ENCODE results near the gene TINCR. TPM values are rescaled to one million over a fixed set of nuclear protein-coding genes. Genes with fewer than 3 reads are reported as not detected.

Gene TINCR
- total and polyA plus RNA-seq, 2 donors, result 0.19 to 0.71 TPM

DNA sequence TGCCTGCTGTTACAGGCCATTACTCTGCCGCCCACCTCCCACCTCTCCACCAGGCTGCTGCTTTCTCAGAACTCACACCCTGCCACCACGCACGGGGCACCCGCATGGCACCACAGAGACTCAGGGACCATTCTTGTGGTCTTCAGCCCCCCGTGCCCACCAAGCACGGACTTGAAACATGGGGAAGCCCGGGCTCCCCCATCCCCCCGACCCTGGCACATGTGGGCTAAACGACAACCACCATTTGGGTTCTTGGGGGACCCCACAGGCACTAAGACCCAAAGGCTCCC lies 23.1 kb upstream of the TINCR start:
- no peaks in the 10 kb centered on the region for H3K27me3 ChIP-seq (ENCODE audit: control insufficient read depth in 2 of 2, insufficient read depth in 1 of 2, low read length in 1 of 2)
- peaks cover 0 to 2% of the 10 kb centered on the region in 2 donors for H3K9me3 ChIP-seq (ENCODE audit: control insufficient read depth in 2 of 2, insufficient read depth in 1 of 2, low read length in 1 of 2)
- H3K27ac ChIP-seq (ENCODE audit: low read depth in 1 of 2, low read length in 1 of 2), result no peak overlapping the region
- no peak overlapping the region for H3K4me3 ChIP-seq (ENCODE audit: low read length in 2 of 2)
- WGBS, result 99% methylated on average over 9 of the region's 9 CpGs
- peaks cover 86 to 92% of the 10 kb centered on the region in 2 donors for H3K36me3 ChIP-seq (ENCODE audit: control insufficient read depth in 2 of 2, insufficient read depth in 2 of 2, low read length in 1 of 2)
- DNase-seq (ENCODE audit: low read depth in 6 of 9, low spot score in 9 of 9), result no peak
- peaks cover 9 to 26% of the 10 kb centered on the region in 2 donors for H3K4me1 ChIP-seq (ENCODE audit: control insufficient read depth in 2 of 2, insufficient read depth in 2 of 2, low read length in 2 of 2)

DNA sequence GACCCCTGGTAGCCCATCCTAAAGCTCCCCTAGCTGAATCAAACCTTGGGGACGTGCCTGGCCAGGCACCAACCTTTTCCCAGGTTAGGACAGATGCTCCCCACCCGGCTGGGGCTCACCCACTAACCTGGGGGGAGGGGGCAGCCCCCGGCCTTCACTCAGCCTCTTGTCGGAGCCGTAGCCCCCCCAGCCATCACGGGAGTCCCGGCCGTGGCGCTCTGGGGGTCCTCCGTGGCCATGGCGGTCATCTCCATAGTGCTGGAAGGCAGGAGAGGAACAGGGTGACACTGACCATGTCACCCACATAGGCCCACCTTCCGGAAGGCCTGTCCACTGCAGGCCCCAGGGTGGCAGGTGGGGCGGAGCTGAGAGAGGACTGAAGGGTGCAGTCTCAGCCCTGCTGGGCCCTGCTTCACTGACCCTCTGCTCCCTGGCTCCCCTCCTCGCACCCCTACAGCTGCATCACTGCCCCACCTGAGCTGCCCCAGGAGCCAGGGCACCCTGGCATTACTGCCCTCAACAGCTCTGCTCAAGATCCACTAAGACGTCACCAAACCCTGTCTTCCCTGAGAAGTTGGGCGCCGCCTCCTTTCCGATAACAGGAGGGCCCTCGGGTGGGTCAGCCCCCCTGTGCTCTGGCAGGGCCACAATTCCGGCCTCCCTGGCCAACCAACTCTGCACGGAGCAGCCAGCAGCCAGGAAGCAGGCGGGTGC lies 22.6 kb upstream of the TINCR start:
- H3K4me1 ChIP-seq (ENCODE audit: control insufficient read depth in 2 of 2, insufficient read depth in 2 of 2, low read length in 2 of 2), result peaks cover 13 to 26% of the 10 kb centered on the region in 2 donors
- WGBS, result 98% methylated on average over 22 of the region's 22 CpGs
- peaks cover 0 to 2% of the 10 kb centered on the region in 2 donors for H3K9me3 ChIP-seq (ENCODE audit: control insufficient read depth in 2 of 2, insufficient read depth in 1 of 2, low read length in 1 of 2)
- H3K27me3 ChIP-seq (ENCODE audit: control insufficient read depth in 2 of 2, insufficient read depth in 1 of 2, low read length in 1 of 2), result no peaks in the 10 kb centered on the region
- H3K4me3 ChIP-seq (ENCODE audit: low read length in 2 of 2), result no peak overlapping the region
- peaks cover 81 to 87% of the 10 kb centered on the region in 2 donors for H3K36me3 ChIP-seq (ENCODE audit: control insufficient read depth in 2 of 2, insufficient read depth in 2 of 2, low read length in 1 of 2)
- no peak overlapping the region for H3K27ac ChIP-seq (ENCODE audit: low read depth in 1 of 2, low read length in 1 of 2)
- DNase-seq (ENCODE audit: low read depth in 6 of 9, low spot score in 9 of 9), result no peak

DNA sequence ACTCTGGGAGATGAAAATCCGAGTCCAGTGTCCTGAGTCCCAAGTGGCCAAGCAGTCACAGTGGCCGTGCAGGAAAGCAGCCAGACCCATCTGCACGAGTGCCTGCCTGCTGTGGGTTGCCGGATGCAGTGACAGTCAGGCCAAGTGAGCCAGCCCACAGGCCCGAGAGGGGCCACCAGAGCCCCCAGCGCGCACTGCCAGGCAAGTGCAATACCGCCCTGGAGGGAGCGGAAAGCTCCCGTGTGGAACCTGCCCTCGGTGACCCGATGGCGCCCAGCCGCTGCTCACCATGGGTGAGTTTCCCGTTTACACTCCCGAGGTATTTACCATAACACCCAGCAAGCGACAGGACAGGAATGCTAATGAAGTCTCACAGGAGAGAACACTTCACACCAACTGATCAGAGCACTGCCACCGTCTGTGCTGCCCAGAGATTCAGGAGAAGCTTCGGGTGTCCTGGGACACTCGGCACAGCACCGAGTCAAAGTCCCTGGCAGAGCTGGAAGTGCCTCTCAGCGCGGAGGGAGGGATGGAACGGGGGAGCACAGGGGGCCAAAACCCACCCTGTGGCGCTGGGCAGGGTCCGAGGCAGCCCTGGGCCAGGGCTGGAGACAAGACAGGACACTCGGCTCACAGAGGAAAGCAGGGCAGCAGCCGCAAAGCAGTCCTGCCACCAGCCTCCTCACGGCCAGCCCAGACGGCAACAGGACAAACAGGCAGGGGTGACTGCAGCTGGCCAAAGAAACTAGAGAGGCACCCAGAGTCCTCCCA lies 21.3 kb upstream of the TINCR start:
- Histone ChIP-seq H3K36me3 (ENCODE audit: control insufficient read depth in 2 of 2, insufficient read depth in 2 of 2, low read length in 1 of 2) (peaks cover 69 to 75% of the 10 kb centered on the region in 2 donors), H3K4me3 (ENCODE audit: low read length in 2 of 2) (no peak overlapping the region), H3K4me1 (ENCODE audit: control insufficient read depth in 2 of 2, insufficient read depth in 2 of 2, low read length in 2 of 2) (peaks cover 22 to 27% of the 10 kb centered on the region in 2 donors), H3K27ac (ENCODE audit: low read depth in 1 of 2, low read length in 1 of 2) (no peak overlapping the region), H3K27me3 (ENCODE audit: control insufficient read depth in 2 of 2, insufficient read depth in 1 of 2, low read length in 1 of 2) (no peaks in the 10 kb centered on the region), H3K9me3 (ENCODE audit: control insufficient read depth in 2 of 2, insufficient read depth in 1 of 2, low read length in 1 of 2) (no peaks in the 10 kb centered on the region)
- 96% methylated on average over 30 of the region's 30 CpGs for WGBS
- no peak for DNase-seq (ENCODE audit: low read depth in 6 of 9, low spot score in 9 of 9)

DNA sequence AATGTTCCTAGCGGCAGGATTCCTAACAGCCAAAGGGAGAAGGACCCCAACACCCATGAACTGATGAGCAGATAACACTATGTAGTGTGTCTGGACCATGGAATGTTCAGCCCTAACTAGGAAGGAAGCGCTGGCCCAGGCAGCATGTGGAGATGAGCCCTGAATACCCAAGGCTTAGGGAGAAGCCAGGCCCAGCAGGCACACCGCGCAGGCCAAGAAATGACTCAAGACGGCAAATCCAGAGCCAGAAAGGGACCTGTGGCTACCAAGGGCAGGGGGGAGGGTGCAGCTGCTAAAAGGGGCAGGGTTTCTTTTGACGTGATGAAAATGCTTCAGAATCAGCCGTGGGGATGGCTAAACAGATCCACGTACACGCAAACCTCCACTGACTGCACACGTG lies 20.7 kb upstream of the TINCR start:
- DNase-seq (ENCODE audit: low read depth in 6 of 9, low spot score in 9 of 9), result no peak
- Histone ChIP-seq H3K36me3 (ENCODE audit: control insufficient read depth in 2 of 2, insufficient read depth in 2 of 2, low read length in 1 of 2) (peaks cover 62 to 70% of the 10 kb centered on the region in 2 donors), H3K4me3 (ENCODE audit: low read length in 2 of 2) (no peak overlapping the region), H3K4me1 (ENCODE audit: control insufficient read depth in 2 of 2, insufficient read depth in 2 of 2, low read length in 2 of 2) (peaks cover 22 to 27% of the 10 kb centered on the region in 2 donors), H3K27me3 (ENCODE audit: control insufficient read depth in 2 of 2, insufficient read depth in 1 of 2, low read length in 1 of 2) (no peaks in the 10 kb centered on the region), H3K27ac (ENCODE audit: low read depth in 1 of 2, low read length in 1 of 2) (no peak overlapping the region), H3K9me3 (ENCODE audit: control insufficient read depth in 2 of 2, insufficient read depth in 1 of 2, low read length in 1 of 2) (no peaks in the 10 kb centered on the region)
- 98% methylated on average over 10 of the region's 10 CpGs for WGBS

DNA sequence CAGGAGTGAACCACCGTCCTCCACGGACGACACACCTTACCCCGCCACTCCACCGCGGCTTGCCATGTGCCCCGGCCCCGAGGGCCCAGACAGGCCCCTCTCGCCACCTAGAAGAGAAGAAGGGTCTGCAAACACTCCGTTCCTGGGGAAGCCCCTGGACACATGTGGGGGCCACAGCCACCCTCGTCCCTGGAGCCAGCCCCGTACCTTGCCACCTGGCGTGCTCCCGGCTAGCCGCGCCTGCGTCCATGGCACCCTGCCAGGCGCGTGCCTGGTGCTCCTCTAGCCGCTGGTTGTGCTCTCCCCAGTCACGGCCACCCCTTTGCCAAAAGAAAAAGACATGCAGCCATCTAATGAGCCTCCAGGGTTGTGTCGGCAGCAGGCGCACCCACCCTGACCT lies 19.9 kb upstream of the TINCR start:
- Histone ChIP-seq H3K4me3 (ENCODE audit: low read length in 2 of 2) (no peak overlapping the region), H3K4me1 (ENCODE audit: control insufficient read depth in 2 of 2, insufficient read depth in 2 of 2, low read length in 2 of 2) (peaks cover 22 to 27% of the 10 kb centered on the region in 2 donors), H3K27me3 (ENCODE audit: control insufficient read depth in 2 of 2, insufficient read depth in 1 of 2, low read length in 1 of 2) (no peaks in the 10 kb centered on the region), H3K36me3 (ENCODE audit: control insufficient read depth in 2 of 2, insufficient read depth in 2 of 2, low read length in 1 of 2) (peaks cover 55 to 65% of the 10 kb centered on the region in 2 donors), H3K9me3 (ENCODE audit: control insufficient read depth in 2 of 2, insufficient read depth in 1 of 2, low read length in 1 of 2) (no peaks in the 10 kb centered on the region), H3K27ac (ENCODE audit: low read depth in 1 of 2, low read length in 1 of 2) (peak overlapping the region in 1 of 2 donors; percentile 96)
- no peak for DNase-seq (ENCODE audit: low read depth in 6 of 9, low spot score in 9 of 9)
- 87% methylated on average over 23 of the region's 23 CpGs for WGBS

DNA sequence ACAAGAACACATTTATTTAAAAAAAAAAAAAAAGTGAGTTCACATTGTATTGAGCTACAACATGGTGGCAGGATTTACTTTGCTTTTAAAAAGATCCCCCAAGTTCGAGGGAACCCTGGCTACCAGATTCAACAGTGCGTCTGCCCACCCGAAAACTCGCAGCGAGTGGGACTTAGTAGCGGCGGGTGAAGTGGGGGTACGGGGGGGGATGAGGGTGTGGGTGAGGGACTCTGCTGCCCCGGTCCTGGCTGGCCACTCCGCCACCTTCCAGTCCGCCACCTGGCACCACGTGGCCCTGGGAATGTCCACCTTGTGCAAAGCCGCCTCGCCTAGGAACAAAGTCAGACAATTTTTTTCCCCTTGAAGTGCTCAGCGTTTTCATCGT lies 19.3 kb upstream of the TINCR start:
- Histone ChIP-seq H3K4me3 (ENCODE audit: low read length in 2 of 2) (no peak overlapping the region), H3K36me3 (ENCODE audit: control insufficient read depth in 2 of 2, insufficient read depth in 2 of 2, low read length in 1 of 2) (peaks cover 54 to 65% of the 10 kb centered on the region in 2 donors), H3K27me3 (ENCODE audit: control insufficient read depth in 2 of 2, insufficient read depth in 1 of 2, low read length in 1 of 2) (no peaks in the 10 kb centered on the region), H3K4me1 (ENCODE audit: control insufficient read depth in 2 of 2, insufficient read depth in 2 of 2, low read length in 2 of 2) (peaks cover 22 to 27% of the 10 kb centered on the region in 2 donors), H3K9me3 (ENCODE audit: control insufficient read depth in 2 of 2, insufficient read depth in 1 of 2, low read length in 1 of 2) (no peaks in the 10 kb centered on the region), H3K27ac (ENCODE audit: low read depth in 1 of 2, low read length in 1 of 2) (peak overlapping the region in 1 of 2 donors; percentile 96)
- 97% methylated on average over 16 of the region's 16 CpGs for WGBS
- DNase-seq (ENCODE audit: low read depth in 6 of 9, low spot score in 9 of 9), result no peak

DNA sequence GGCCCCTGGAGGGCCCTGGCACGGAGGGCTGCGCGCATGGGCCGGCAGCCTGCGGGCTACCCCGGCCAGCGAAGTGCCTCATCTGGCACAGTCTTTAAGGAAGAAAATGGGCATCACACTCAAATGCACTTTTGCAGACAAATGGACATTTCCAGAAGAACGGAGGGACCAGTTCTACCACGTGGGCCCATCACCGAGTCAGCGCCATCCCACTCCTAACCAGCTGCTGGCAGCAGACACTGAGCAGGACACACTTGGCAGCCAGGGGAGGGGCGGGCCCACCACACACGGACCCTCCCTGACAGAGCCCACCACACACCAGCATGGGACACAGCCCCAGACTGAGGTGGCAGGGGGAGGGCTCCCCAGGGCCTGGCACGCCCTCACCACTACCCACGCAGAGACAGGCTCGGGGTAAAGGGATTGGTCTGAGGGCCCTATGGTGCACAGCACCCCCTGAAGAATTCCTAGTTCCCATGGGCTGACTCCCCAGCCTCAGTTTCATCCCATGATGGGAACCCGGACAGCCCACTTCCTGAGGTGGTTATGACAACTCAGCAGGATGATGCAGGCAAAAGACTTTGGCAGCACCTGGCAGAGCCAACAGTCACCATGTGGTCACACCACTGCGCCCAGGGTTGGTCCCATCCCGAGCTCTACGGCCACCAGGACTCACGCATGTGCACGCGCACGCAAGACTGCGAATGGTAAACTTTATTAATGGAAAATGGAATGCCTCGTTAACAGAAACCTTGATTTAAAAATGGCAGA lies 18.7 kb upstream of the TINCR start:
- peak in 4 of 9 donors; percentile 9 to 37 (median 20) for DNase-seq (ENCODE audit: low read depth in 6 of 9, low spot score in 9 of 9)
- 52% methylated on average over 26 of the region's 26 CpGs for WGBS
- no peaks in the 10 kb centered on the region for H3K27me3 ChIP-seq (ENCODE audit: control insufficient read depth in 2 of 2, insufficient read depth in 1 of 2, low read length in 1 of 2)
- peak overlapping the region; percentile 45 to 48 for H3K4me3 ChIP-seq (ENCODE audit: low read length in 2 of 2)
- peaks cover 51 to 62% of the 10 kb centered on the region in 2 donors for H3K36me3 ChIP-seq (ENCODE audit: control insufficient read depth in 2 of 2, insufficient read depth in 2 of 2, low read length in 1 of 2)
- peak overlapping the region; percentile 86 to 96 for H3K27ac ChIP-seq (ENCODE audit: low read depth in 1 of 2, low read length in 1 of 2)
- no peaks in the 10 kb centered on the region for H3K9me3 ChIP-seq (ENCODE audit: control insufficient read depth in 2 of 2, insufficient read depth in 1 of 2, low read length in 1 of 2)
- peaks cover 22 to 27% of the 10 kb centered on the region in 2 donors for H3K4me1 ChIP-seq (ENCODE audit: control insufficient read depth in 2 of 2, insufficient read depth in 2 of 2, low read length in 2 of 2)

DNA sequence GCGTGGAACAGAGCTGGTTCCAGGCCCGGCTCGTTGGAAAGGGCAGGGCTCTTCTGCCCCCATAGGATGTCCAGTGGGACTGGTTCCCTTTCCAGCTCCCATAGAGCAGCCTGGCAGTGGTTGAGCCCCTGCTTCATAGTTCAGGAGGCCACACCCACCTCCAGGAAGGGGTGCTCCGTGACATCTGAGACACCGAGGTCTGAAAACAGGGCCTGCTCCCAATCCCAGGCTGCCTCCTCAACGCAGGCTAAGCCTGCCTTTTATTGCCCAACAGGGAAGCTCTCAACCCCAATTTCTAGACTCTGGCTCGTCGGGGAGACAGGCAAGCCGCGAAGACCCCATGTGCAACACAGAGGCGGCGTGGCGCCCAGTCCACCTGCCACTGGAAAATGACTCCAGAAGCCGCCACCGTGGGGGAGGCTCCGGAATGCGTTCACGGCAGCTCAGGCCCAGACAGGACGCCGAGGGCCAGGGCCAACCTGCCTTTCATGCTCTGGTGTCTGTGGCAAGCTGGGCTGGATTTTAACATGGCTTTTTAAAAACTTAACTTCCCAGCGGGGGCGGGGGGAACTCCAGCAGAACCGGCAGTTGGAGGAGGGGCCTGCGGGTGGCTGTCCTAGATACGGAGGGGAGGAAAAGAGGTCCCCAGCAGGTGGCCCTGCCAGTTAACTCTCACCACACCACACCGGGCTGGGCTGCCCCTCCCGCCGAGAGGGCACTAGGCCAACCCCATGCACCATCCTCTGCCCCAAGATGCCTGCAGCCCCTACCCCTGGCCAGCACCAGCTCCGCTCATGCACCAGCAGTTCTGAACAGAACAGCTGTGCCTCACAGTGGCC lies 17.9 kb upstream of the TINCR start:
- Histone ChIP-seq H3K4me3 (ENCODE audit: low read length in 2 of 2) (peak overlapping the region; percentile 45 to 48), H3K9me3 (ENCODE audit: control insufficient read depth in 2 of 2, insufficient read depth in 1 of 2, low read length in 1 of 2) (no peaks in the 10 kb centered on the region), H3K36me3 (ENCODE audit: control insufficient read depth in 2 of 2, insufficient read depth in 2 of 2, low read length in 1 of 2) (peaks cover 45 to 57% of the 10 kb centered on the region in 2 donors), H3K4me1 (ENCODE audit: control insufficient read depth in 2 of 2, insufficient read depth in 2 of 2, low read length in 2 of 2) (peaks cover 22 to 27% of the 10 kb centered on the region in 2 donors), H3K27ac (ENCODE audit: low read depth in 1 of 2, low read length in 1 of 2) (peak overlapping the region; percentile 86 to 96), H3K27me3 (ENCODE audit: control insufficient read depth in 2 of 2, insufficient read depth in 1 of 2, low read length in 1 of 2) (no peaks in the 10 kb centered on the region)
- DNase-seq (ENCODE audit: low read depth in 6 of 9, low spot score in 9 of 9), result peak; percentile 51 to 92 (median 79)
- 10% methylated on average over 29 of the region's 29 CpGs for WGBS

All from thymus (tissue), 11 donors.